Spleen (tissue), 11 donors: ENCODE measurements around the gene HTR1E. TPM values are rescaled to one million over a fixed set of nuclear protein-coding genes. Genes with fewer than 3 reads are reported as not detected.
"Not testable (repeated sequence)": the region's sequence is repeated elsewhere in the genome, so short reads cannot be mapped to it uniquely, and the experiment has no call there.

Experiments
- DNase-seq: peaks from one replicate; pipeline ENCODE4 v3.0.0-alpha.2; 2020
- H3K27ac ChIP-seq, 8 donors: fragments of 200-600 bp; sonication (generic) in 7 of 8; 1 replicate in 4 of 8; 2 replicates in 4 of 8; pipeline versions ENCODE4 v1.5.0 to v1.8.0; 2016 to 2021; ENCODE audit warnings: inconsistent platforms in 4 of 8, mild to moderate bottlenecking in 4 of 8, moderate library complexity in 1 of 8
- H3K27me3 ChIP-seq, 7 donors: fragments of 200-600 bp; sonication (generic) in 6 of 7; replicated peaks in 1 of 7; 1 replicate in 4 of 7; 2 replicates in 3 of 7; pipeline versions ENCODE4 v1.5.0 to v1.8.0; 2016 to 2021; ENCODE audit warnings: inconsistent platforms in 3 of 7, mild to moderate bottlenecking in 1 of 7
- H3K36me3 ChIP-seq, 6 donors: fragments of 200-600 bp; sonication (generic) in 5 of 6; 1 replicate in 4 of 6; 2 replicates in 2 of 6; pipeline versions ENCODE4 v1.5.0 to v1.8.0; 2016 to 2021; ENCODE audit warnings: inconsistent platforms in 2 of 6
- H3K4me1 ChIP-seq, 6 donors: fragments of 200-600 bp; sonication (generic) in 5 of 6; 1 replicate in 3 of 6; 2 replicates in 3 of 6; pipeline versions ENCODE4 v1.5.0 to v1.8.0; 2016 to 2021; ENCODE audit warnings: inconsistent platforms in 3 of 6
- H3K4me3 ChIP-seq, 8 donors: fragments of 200-600 bp; sonication (generic) in 7 of 8; 1 replicate in 4 of 8; 2 replicates in 4 of 8; pipeline versions ENCODE4 v1.5.0 to v1.8.0; 2016 to 2021; ENCODE audit warnings: inconsistent platforms in 4 of 8, mild to moderate bottlenecking in 4 of 8, moderate library complexity in 2 of 8
- H3K9me3 ChIP-seq, 8 donors: fragments of 200-600 bp; sonication (generic) in 7 of 8; 1 replicate in 4 of 8; 2 replicates in 4 of 8; pipeline versions ENCODE4 v1.5.0 to v1.8.0; 2016 to 2021; ENCODE audit warnings: inconsistent platforms in 4 of 8
- POLR2A ChIP-seq, 3 donors: fragments of 450-650 bp; IDR thresholded peaks; one replicate each; pipeline ENCODE4 v1.5.1; 2017; ENCODE audit warnings: antibody characterized with exemption in 3 of 3, mild to moderate bottlenecking in 1 of 3
- POLR2AphosphoS5 ChIP-seq, 3 donors: sonication (generic); formaldehyde crosslinking; IDR thresholded peaks; one replicate each; pipeline ENCODE4 v1.5.1; 2017; ENCODE audit warnings: antibody characterized with exemption in 3 of 3
- WGBS, 5 donors: extraction: QIAGEN DNeasy Blood & Tissue Kit in 3 of 5; methylation state at CpG; one replicate each; pipeline versions ENCODE4 v1.1.5 to v1.1.7; 2013 to 2018; 5-methylcytosine and 5-hydroxymethylcytosine counted together
- intact Hi-C: fragments of 100-400 bp; cut with DNase I; formaldehyde crosslinking; loops from one replicate; pipeline ENCODE4 v1.15.0; 2023; ENCODE audit warnings: low total_unique reads
- polyA plus RNA-seq, 3 donors: library from polyadenylated mRNA; stranded (reverse); fragments of 200-250 nt; gene quantifications; one replicate each; pipeline ENCODE4 v1.2.1, GENCODE V29; 2013
- total RNA-seq, 7 donors: library from RNA; depleted of rRNA in 3 of 7; stranded (reverse); fragments of >200 nt in 3 of 7; fragmentation: NEBNext Ultra II Directional in 4 of 7; extraction: Animal tissue kit (Norgen Biotek cat#: 25700) in 4 of 7; gene quantifications; one replicate each; pipeline versions ENCODE4 v1.1.0 to v1.2.1, GENCODE V29; 2016 to 2021
- TF ChIP-seq, protein P1 (sequence below), 11 experiments: fragments of 200-600 bp in 7 of 11; fragments of 450-650 bp in 4 of 11; sonication (generic) in 4 of 11; IDR thresholded peaks in 8 of 11; conservative IDR thresholded peaks in 3 of 11; 1 replicate in 7 of 11; 2 replicates in 4 of 11; pipeline versions ENCODE4 v1.4.0 to v1.8.0; 2016 to 2021; ENCODE audit warnings: antibody characterized with exemption in 11 of 11, inconsistent platforms in 4 of 11, mild to moderate bottlenecking in 1 of 11
- donor health status: healthy with polysubstance abuse.
- donor health status: DM: no; HTN: no; CAD: no; lungs with moderate emphysema.
- donor health status: DM: no; HTN: no; CAD: no.
- donor health status: Bipolar disorder and iron deficiency.
- donor health status: healthy.
- donor health status: DM: no; HTN: no; CAD: no.
- donor health status: DM: yes; HTN: yes; CAD: no.

The HTR1E gene
- total and polyA plus RNA-seq, 10 donors, result not detected

DNA sequence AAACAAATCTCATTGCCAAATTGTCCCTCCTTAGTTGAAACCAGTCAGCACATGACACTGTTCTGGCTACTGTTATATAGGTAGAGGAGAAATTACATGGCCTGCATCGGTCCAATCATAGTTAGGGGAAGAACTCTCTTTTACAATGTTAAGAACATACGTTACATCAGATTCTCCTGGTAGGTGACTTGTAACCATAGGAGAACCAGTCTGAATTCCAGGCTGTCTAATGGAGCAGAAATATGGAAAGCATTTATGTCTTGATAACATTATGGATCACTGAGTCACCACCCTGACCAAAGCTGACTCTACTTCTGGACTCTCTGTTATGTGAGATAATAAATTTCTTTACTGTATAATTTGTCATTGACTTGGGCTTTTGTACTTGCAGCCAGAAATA lies 40.9 kb downstream of the HTR1E start:
- TF ChIP-seq POLR2A (IDR thresholded peaks at IDR 0.05) (no peak), POLR2AphosphoS5 (IDR thresholded peaks at IDR 0.05) (no peak)
- TF ChIP-seq, protein P1, sequence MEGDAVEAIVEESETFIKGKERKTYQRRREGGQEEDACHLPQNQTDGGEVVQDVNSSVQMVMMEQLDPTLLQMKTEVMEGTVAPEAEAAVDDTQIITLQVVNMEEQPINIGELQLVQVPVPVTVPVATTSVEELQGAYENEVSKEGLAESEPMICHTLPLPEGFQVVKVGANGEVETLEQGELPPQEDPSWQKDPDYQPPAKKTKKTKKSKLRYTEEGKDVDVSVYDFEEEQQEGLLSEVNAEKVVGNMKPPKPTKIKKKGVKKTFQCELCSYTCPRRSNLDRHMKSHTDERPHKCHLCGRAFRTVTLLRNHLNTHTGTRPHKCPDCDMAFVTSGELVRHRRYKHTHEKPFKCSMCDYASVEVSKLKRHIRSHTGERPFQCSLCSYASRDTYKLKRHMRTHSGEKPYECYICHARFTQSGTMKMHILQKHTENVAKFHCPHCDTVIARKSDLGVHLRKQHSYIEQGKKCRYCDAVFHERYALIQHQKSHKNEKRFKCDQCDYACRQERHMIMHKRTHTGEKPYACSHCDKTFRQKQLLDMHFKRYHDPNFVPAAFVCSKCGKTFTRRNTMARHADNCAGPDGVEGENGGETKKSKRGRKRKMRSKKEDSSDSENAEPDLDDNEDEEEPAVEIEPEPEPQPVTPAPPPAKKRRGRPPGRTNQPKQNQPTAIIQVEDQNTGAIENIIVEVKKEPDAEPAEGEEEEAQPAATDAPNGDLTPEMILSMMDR (IDR thresholded peaks at IDR 0.05 in 8 of 11, conservative IDR thresholded peaks at IDR 0.05 in 3 of 11), result no peak

GRCh38 chr6:87001494-87001893 lies 64.2 kb downstream of the HTR1E start:
- no peak for DNase-seq
- no peaks in the 10 kb centered on the region for H3K27me3 ChIP-seq
- no peak overlapping the region for H3K27ac ChIP-seq
- H3K9me3 ChIP-seq, result peaks cover 0 to 21% (median 4%) of the 10 kb centered on the region in 8 donors
- intact Hi-C loops, result no loop called here
- H3K36me3 ChIP-seq, result no peaks in the 10 kb centered on the region
- TF ChIP-seq, protein P1 (IDR thresholded peaks at IDR 0.05 in 8 of 11, conservative IDR thresholded peaks at IDR 0.05 in 3 of 11), result no peak
- no peak for TF ChIP-seq POLR2A (IDR thresholded peaks at IDR 0.05)
- no peak for TF ChIP-seq POLR2AphosphoS5 (IDR thresholded peaks at IDR 0.05)
- no peak overlapping the region for H3K4me3 ChIP-seq
- no peaks in the 10 kb centered on the region for H3K4me1 ChIP-seq

More for the DNA sequence above, 40.9 kb downstream of the HTR1E start:
- Histone ChIP-seq H3K27me3 (peaks cover 0 to 3% (median 0%) of the 10 kb centered on the region in 7 donors), H3K36me3 (no peaks in the 10 kb centered on the region), H3K9me3 (no peaks in the 10 kb centered on the region), H3K4me3 (no peak overlapping the region), H3K4me1 (no peaks in the 10 kb centered on the region), H3K27ac (no peak overlapping the region)
- intact Hi-C loops, result no loop called here
- DNase-seq, result no peak
- WGBS, 5 donors, result 69 to 94% (median 91%) methylated on average over 2 of the region's 2 CpGs

DNA sequence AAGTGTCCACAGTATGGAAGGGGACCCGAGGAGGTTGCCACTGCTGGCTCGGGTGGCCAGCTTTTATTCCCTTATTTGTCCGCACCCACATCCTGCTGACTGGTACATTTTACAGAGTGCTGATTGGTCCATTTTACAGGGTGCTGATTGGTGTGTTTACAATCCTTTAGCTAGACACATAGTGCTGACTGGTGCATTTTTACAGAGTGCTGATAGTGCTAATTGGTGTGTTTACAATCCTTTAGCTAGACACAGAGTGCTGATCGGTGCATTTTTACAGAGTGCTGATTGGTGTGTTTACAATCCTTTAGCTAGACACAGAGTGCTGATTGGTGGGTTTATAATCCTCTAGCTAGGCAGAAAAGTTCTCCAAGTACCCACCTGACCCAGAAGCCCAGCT lies 65.1 kb downstream of the HTR1E start:
- H3K27ac ChIP-seq, H3K4me1 ChIP-seq, H3K36me3 ChIP-seq, DNase-seq, intact Hi-C loops, H3K27me3 ChIP-seq, H3K4me3 ChIP-seq: not testable (repeated sequence)
- H3K9me3 ChIP-seq, result peaks cover 0 to 22% (median 4%) of the 10 kb centered on the region in 8 donors
- WGBS, 5 donors, result 77 to 94% (median 91%) methylated on average over 4 of the region's 4 CpGs

DNA sequence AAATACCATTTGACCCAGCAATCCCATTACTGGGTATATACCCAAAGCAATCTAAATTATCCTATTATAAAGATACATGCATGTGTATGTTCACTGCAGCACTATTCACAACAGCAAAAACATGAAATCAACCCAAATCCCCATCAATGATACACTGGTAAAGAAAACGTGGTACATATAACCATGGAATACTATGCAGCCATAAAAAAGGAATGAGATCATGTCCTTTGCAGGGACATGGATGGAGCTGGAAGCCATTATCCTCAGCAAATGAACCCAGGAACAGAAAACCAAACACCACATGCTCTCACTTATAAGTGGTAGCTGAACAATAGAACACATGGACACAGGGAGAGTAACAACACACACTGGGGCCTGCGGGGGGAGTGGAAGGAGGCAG lies 69.2 kb downstream of the HTR1E start:
- H3K27ac ChIP-seq, H3K4me3 ChIP-seq, H3K4me1 ChIP-seq, H3K36me3 ChIP-seq, H3K27me3 ChIP-seq, intact Hi-C loops, DNase-seq: not testable (repeated sequence)
- H3K9me3 ChIP-seq, result peaks cover 0 to 19% (median 2%) of the 10 kb centered on the region in 8 donors
- 65 to 90% (median 85%) methylated on average over 2 of the region's 2 CpGs for WGBS, 5 donors

GRCh38 chr6:87009581-87009980 lies 72.3 kb downstream of the HTR1E start:
- not testable (repeated sequence) for DNase-seq

GRCh38 chr6:87012035-87012434 lies 74.7 kb downstream of the HTR1E start:
- H3K4me1 ChIP-seq, result no peaks in the 10 kb centered on the region
- 82 to 94% (median 94%) methylated on average over 3 of the region's 3 CpGs for WGBS, 5 donors
- H3K9me3 ChIP-seq, result peaks cover 0 to 6% (median 0%) of the 10 kb centered on the region in 8 donors
- no peaks in the 10 kb centered on the region for H3K27me3 ChIP-seq
- intact Hi-C loops, result no loop called here
- TF ChIP-seq POLR2A (IDR thresholded peaks at IDR 0.05) (no peak), POLR2AphosphoS5 (IDR thresholded peaks at IDR 0.05) (no peak)
- TF ChIP-seq, protein P1 (IDR thresholded peaks at IDR 0.05 in 8 of 11, conservative IDR thresholded peaks at IDR 0.05 in 3 of 11), result no peak
- no peak for DNase-seq
- H3K36me3 ChIP-seq, result no peaks in the 10 kb centered on the region
- no peak overlapping the region for H3K4me3 ChIP-seq
- no peak overlapping the region for H3K27ac ChIP-seq

More at GRCh38 chr6:87009581-87009980, 72.3 kb downstream of the HTR1E start:
- H3K36me3 ChIP-seq, H3K4me3 ChIP-seq, intact Hi-C loops, H3K27ac ChIP-seq, H3K27me3 ChIP-seq, H3K4me1 ChIP-seq: not testable (repeated sequence)
- H3K9me3 ChIP-seq, result peaks cover 0 to 14% (median 0%) of the 10 kb centered on the region in 8 donors
- WGBS, 5 donors, result 97% methylated on average over 7 to 24 of the region's 34 CpGs; no CpG with 5 or more reads in 3 of the 5 donors
